GM12891 (cell line): ENCODE results near the gene PDCD5. TPM values are rescaled to one million over a fixed set of nuclear protein-coding genes. Genes with fewer than 3 reads are reported as not detected.
"Not testable (repeated sequence)": the region's sequence is repeated elsewhere in the genome, so short reads cannot be mapped to it uniquely, and the experiment has no call there.

ENCODE experiments used
- DNase-seq: peaks from one replicate; pipeline ENCODE4 v3.0.0; 2011; ENCODE audit warnings: low spot score; ENCODE audit not compliant: insufficient read length
- FAIRE-seq: peaks from 2 replicates; lab custom pipeline; 2011; peaks lifted over from hg19 to GRCh38; lab: Jason Lieb, UNC
- PAX5 ChIP-seq: IDR thresholded peaks from 2 replicates; pipeline ENCODE4 v1.6.1; 2011; ENCODE audit warnings: low read length, moderate library complexity, mild to moderate bottlenecking; ENCODE audit not compliant: insufficient read depth, severe bottlenecking
- POLR2A ChIP-seq: IDR thresholded peaks from 2 replicates; pipeline ENCODE4 v1.6.1; 2011; ENCODE audit warnings: low read depth, low read length, control low read depth
- POLR2AphosphoS5 ChIP-seq: IDR thresholded peaks from 2 replicates; pipeline ENCODE4 v1.6.1; 2011; ENCODE audit warnings: low read depth, low read length, control low read depth
- POU2F2 ChIP-seq: IDR thresholded peaks from 2 replicates; pipeline ENCODE4 v1.6.1; 2011; ENCODE audit warnings: low read depth, mild to moderate bottlenecking, control low read depth, low read length, moderate library complexity
- SPI1 ChIP-seq: IDR thresholded peaks from 2 replicates; pipeline ENCODE4 v1.6.1; 2011; ENCODE audit warnings: low read depth, low read length, control low read depth
- TAF1 ChIP-seq: IDR thresholded peaks from 2 replicates; pipeline ENCODE4 v1.6.1; 2011; ENCODE audit warnings: low read depth, low read length, control low read depth
- polyA plus RNA-seq: library from polyadenylated mRNA; unstranded; fragments of >200 nt; gene quantifications from one replicate; pipeline ENCODE4 v1.2.1, GENCODE V29; 2012; ENCODE audit warnings: low read depth, missing spikeins, inconsistent platforms; ENCODE audit not compliant: missing spikeins

The PDCD5 gene
- 195 TPM for polyA plus RNA-seq

DNA sequence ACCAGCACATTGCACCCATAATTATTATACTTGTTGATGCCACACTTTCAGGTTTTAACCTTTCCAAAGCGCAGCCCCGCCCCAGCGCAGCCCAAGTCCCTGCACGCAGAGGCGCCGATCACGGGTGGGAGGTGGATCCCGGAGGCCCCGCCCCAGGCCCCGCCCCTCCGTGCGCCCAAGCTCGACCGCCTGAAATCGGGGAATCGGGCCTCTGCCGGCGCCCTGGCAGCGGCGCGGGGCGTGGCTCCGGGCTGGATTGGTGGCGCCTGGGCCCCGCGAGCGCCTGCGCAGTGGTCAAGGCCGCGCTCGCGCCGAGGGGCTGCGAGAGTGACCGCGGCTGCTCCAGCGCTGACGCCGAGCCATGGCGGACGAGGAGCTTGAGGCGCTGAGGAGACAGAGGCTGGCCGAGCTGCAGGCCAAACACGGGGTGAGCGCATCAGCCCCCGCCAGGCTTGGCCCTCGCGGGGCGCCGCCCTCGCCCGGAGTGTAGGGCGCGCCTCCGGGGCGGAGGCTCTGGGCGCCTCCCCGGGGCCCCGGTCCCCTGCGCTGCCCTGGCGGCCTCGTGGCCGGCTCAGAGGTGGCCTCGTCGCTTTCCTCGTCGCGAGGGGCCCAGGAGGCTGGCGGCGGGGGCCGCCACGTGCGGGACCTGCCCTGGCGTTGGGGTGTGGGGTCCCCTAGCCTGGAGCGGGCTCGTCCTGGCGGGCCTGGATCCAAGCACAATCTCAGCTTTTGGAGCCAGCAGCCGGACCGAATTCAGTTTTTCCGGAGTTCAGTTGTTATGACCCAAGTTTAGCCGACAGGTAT is at the start of gene PDCD5:
TSS of gene PDCD5 (plus strand) at position 290 of the 804 bp plus-strand sequence. CDS start at position 362, 72 bp downstream.
- DNase-seq (peak; percentile 97), FAIRE-seq (peak; percentile 89)
- TF ChIP-seq POLR2AphosphoS5 (peak; percentile 79), POU2F2 (no peak; the same call in 1 of the 2 replicates), SPI1 (no peak), PAX5 (peak; percentile 80), TAF1 (peak; percentile 53; the same call in 1 of the 2 replicates), POLR2A (peak; percentile 68)

DNA sequence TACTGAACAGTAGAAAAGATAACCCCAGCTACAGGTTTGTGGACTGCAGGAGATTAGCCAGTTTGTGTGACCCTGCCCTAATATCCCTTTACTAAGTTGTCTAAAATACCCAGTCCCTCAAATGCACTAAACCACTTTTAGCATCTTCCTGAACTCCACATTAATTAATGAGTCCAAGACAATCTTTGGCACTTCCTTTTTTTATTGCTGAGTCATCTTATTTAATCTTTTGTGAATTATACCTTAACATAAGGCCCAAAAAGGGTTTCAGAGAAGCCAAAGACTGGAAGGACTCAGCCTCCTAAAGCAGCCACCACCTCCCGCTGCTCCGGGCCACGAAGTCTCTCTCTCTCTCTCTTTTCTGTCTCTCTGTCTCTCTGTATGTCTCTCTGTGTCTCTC is 48.8 kb upstream of the PDCD5 start:
- FAIRE-seq (no peak), DNase-seq (no peak)
- TF ChIP-seq POU2F2 (no peak), POLR2AphosphoS5 (no peak), POLR2A (no peak), TAF1 (no peak), PAX5 (no peak), SPI1 (no peak)

DNA sequence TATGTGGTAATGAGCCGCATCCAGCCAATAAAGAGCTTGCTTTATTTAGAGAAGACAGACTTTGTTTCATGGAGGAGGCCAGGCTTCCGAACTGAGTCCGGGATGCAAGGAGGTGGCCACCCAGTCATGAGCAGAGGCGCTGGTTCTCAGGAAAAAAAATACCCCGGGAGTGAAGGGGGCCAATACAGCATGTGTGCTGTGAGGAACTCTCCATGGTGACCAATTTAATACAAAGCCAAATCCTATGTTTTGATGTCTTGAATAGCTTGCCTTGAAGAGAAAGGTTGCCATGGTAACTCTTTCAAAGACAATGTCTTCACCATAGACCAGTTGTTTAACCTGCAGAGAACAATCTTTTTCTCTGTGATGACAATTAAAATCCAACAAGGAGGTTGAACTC is 43.4 kb upstream of the PDCD5 start:
- no peak for TF ChIP-seq POLR2A
- no peak for TF ChIP-seq PAX5
- TF ChIP-seq POLR2AphosphoS5, result no peak
- TF ChIP-seq TAF1, result no peak
- no peak for TF ChIP-seq SPI1
- TF ChIP-seq POU2F2, result no peak
- FAIRE-seq (no peak), DNase-seq (no peak)

DNA sequence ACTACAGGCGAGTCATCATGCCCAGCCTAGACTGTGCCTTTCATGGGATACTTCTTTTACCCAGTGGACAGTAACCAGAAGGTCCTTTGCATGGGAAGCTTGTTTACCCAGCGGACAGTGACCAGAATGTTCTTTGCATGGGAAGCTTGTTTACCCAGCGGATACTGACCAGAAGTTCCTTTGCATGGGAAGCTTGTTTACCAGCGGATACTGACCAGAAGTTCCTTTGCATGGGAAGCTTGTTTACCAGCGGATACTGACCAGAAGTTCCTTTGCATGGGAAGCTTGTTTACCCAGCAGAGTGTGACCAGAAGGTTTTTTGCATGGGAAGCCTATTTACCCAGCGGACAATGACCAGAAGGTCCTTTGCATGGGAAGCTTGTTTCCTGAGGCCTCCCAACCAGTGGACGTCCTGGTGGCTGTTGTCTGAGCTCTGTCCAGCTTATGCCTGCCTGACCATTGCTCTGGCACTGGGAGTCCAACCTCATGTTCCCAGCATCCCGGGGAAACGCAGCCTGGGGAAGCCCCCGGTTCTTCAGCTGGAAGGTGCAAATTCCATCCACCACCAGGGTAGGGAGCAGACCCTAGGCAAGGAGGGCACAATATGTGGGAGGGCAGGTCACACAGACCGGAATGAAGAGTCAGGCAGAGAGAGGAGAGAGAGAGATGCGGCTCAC is 41.6 kb upstream of the PDCD5 start:
- FAIRE-seq (no peak), DNase-seq (no peak)
- TF ChIP-seq POLR2AphosphoS5, result no peak
- TF ChIP-seq TAF1, result no peak
- TF ChIP-seq POLR2A, result no peak
- TF ChIP-seq PAX5, result no peak
- TF ChIP-seq POU2F2, result no peak
- no peak for TF ChIP-seq SPI1

GRCh38 chr19:32540621-32541020 is 40.4 kb upstream of the PDCD5 start:
- DNase-seq (no peak), FAIRE-seq (no peak)
- TF ChIP-seq POU2F2 (no peak), TAF1 (no peak), PAX5 (no peak), POLR2AphosphoS5 (no peak), SPI1 (no peak), POLR2A (no peak)

DNA sequence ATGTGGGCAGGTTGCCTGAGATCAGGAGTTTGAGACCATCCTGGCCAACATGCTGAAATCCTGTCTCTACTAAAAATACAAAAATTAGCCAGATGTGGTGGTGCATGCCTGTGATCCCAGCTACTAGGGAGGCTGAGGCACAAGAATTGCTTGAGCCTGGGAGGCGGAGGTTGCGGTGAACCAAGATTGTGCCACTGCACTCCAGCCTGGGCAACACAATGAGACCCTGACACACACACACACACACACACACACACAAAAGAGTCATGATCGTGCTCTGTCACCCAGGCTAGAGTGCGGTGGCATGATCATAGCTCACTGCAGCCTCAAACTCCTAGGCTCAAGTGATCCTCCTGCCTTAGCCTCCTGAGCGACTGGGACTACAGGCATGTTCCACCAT is 39.6 kb upstream of the PDCD5 start:
- not testable (repeated sequence) for FAIRE-seq, DNase-seq

- FAIRE-seq, result no peak
- no peak for TF ChIP-seq SPI1
- no peak for TF ChIP-seq POU2F2
- no peak for TF ChIP-seq TAF1
- no peak for TF ChIP-seq POLR2A
- TF ChIP-seq PAX5, result no peak
- TF ChIP-seq POLR2AphosphoS5, result no peak
- no peak for DNase-seq
Measured at GRCh38 chr19:32542477-32543108, 38.4 kb upstream of the PDCD5 start.

- DNase-seq (no peak), FAIRE-seq (no peak)
- no peak for TF ChIP-seq TAF1
- TF ChIP-seq SPI1, result no peak
- TF ChIP-seq POU2F2, result no peak
- no peak for TF ChIP-seq POLR2A
- TF ChIP-seq PAX5, result no peak
- no peak for TF ChIP-seq POLR2AphosphoS5
Measured at GRCh38 chr19:32543115-32543900, 37.7 kb upstream of the PDCD5 start.

DNA sequence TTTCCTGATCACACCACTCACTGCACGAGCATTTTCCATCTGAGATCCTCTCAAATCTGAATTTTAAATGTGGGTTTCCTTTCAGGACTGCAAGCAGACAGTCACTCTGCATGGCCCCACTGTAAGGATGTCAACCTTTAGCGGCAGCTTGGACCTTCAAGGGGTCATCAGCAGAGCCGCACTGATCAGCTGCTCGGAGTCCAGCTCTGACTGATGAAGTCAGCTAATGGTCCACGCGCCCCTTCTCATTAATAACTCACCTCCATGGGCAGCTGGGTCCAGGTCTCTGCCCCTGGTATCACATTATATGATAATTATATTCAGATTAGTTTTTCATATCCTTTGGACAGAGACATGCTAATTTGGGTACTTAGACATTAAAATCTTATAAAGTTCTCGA is 36.1 kb upstream of the PDCD5 start:
- TF ChIP-seq POLR2AphosphoS5 (no peak), PAX5 (no peak), POU2F2 (no peak), SPI1 (no peak), TAF1 (no peak), POLR2A (no peak)
- FAIRE-seq (no peak), DNase-seq (no peak)
